ENCODE measurements around the gene NIPAL3.

Gene NIPAL3

GRCh38 chr1:24435782-24436365 is 20.3 kb downstream of the NIPAL3 start:
- H3K4me3 ChIP-seq (ENCODE audit: low read depth, low read length) = no peak overlapping the region
- no peak for TF ChIP-seq CTCF (IDR thresholded peaks at IDR 0.05; ENCODE audit: low read depth, low read length)

- no peak overlapping the region for H3K4me3 ChIP-seq (ENCODE audit: low read depth, low read length)
- no peak for TF ChIP-seq CTCF (IDR thresholded peaks at IDR 0.05; ENCODE audit: low read depth, low read length)
Observed at GRCh38 chr1:24437631-24438396, 22.2 kb downstream of the NIPAL3 start.

- no peak for TF ChIP-seq CTCF (IDR thresholded peaks at IDR 0.05; ENCODE audit: low read depth, low read length)
- no peak overlapping the region for H3K4me3 ChIP-seq (ENCODE audit: low read depth, low read length)
Observed at GRCh38 chr1:24438423-24438901, 22.9 kb downstream of the NIPAL3 start.

GRCh38 chr1:24440436-24440835 is 24.8 kb downstream of the NIPAL3 start:
- TF ChIP-seq CTCF (IDR thresholded peaks at IDR 0.05; ENCODE audit: low read depth, low read length) = no peak
- H3K4me3 ChIP-seq (ENCODE audit: low read depth, low read length) = no peak overlapping the region

GRCh38 chr1:24441480-24441879 is 25.9 kb downstream of the NIPAL3 start:
- TF ChIP-seq CTCF (IDR thresholded peaks at IDR 0.05; ENCODE audit: low read depth, low read length) = no peak
- no peak overlapping the region for H3K4me3 ChIP-seq (ENCODE audit: low read depth, low read length)

- H3K4me3 ChIP-seq (ENCODE audit: low read depth, low read length) = no peak overlapping the region
- no peak for TF ChIP-seq CTCF (IDR thresholded peaks at IDR 0.05; ENCODE audit: low read depth, low read length)
Observed at GRCh38 chr1:24441996-24442668, 26.5 kb downstream of the NIPAL3 start.

GRCh38 chr1:24442764-24443163 is 27.2 kb downstream of the NIPAL3 start:
- TF ChIP-seq CTCF (IDR thresholded peaks at IDR 0.05; ENCODE audit: low read depth, low read length) = no peak
- no peak overlapping the region for H3K4me3 ChIP-seq (ENCODE audit: low read depth, low read length)
